GM18861 (cell line): Measurements from ENCODE around the gene LOX.

Source experiments
- ATAC-seq: cut with Tn5 transposase; IDR thresholded peaks from one replicate; pipeline ENCODE4 v1.9.1; 2021; ENCODE audit not compliant: unreplicated experiment

LOX gene, protein sequence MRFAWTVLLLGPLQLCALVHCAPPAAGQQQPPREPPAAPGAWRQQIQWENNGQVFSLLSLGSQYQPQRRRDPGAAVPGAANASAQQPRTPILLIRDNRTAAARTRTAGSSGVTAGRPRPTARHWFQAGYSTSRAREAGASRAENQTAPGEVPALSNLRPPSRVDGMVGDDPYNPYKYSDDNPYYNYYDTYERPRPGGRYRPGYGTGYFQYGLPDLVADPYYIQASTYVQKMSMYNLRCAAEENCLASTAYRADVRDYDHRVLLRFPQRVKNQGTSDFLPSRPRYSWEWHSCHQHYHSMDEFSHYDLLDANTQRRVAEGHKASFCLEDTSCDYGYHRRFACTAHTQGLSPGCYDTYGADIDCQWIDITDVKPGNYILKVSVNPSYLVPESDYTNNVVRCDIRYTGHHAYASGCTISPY

DNA sequence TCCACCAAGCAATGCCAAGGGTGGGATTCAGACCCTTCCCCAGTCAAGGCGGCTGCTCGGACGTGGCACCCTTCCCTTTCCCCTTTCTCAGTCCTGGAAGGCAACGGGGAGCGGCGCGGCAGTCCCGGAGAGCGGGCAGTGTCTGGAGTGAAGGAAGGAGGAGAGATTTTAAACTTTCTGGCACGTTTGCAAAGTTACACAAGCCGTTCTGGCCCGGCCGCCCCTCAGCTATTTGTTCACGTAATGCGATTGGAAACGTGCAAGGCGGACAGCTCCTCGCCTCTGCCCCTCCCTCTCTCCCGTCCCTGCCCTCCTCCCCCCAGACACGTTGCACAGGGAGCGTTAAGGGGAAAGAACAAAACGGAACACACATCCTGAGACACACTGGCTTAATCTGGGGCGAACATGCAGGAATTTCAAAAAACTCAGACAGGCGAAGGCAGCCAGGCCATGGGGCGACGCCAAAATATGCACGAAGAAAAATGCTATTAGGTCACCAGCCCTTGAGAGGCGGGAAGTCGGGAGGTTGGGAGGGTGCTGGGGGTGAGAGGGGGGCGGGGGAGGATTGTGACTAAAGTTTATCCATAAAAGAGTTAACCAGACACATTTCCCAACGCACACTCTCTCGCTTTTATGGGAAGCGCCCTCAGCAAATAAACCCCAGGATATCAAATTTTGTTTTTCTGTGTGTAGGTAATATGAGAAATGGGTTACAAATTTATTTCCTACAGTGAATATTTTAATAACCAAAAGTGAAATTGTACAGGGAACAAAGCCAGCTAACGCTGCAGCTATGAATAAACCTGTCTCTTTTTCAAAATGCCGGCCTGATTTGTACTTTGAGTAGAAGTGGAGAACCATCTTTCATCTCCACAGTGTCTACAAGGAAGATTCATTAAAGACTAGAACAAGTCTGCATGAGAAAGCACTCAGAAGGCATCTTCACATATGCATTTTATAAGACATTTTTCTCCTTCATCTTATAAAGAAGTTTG, at the start of gene LOX:
Gene LOX, minus strand, starts transcription at position 144 of the 995 bp plus-strand sequence. CDS start 274 bp downstream, outside the sequence.
- no peak for ATAC-seq

DNA sequence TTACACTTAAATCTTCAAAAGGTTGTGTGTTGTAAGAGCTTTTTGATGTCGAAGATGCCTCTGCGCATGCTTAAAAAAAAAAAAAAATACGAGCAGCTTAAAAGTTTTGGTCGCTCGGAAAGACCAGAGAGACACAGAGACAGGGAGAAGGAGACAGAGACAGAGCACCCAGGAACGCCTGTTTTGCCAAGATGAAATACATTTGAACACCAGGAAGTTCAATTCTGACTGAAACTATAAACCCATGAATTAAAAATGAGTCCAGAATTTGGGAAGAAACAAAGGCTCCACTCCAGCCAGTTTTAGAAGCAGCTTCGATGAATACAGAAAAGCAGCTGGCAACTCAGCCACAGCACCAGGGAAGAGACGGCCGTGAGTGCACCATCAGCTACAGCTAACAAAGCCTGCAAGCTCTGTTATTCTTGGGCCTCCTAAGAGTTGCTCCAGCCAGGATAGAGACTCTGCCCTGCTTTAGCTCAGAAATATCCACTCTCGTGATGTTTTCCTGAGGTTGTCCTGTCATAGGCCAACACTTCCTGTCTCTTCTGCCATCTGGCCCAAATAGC, 48.8 kb upstream of the LOX start:
- ATAC-seq = no peak

DNA sequence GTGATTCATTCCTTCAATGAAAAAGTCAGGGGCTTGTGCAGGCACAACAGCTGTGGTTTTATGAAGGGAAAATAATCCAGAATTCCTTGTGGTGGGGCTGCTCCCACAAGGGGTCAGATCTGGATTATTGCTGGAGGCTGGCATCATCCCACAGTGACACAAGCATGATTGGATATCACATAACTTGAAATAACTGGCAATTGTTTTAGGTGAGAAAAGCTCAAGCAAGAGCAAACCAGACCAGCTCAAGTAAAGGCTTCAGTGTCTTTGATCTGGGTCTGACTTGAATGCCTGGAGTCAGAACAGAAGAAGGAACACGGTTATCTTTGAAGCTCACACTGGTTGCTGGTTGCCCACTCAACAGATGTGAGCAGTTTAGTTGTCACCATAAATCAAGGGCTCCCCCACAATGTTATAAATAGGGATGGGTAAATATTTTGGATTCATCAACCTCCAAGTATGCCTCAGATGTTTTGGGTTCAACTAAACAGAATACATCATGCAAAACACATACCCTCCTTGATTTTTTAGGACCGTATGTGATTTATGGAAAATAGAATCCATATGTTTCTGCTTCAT, 48.2 kb upstream of the LOX start:
- ATAC-seq = no peak

DNA sequence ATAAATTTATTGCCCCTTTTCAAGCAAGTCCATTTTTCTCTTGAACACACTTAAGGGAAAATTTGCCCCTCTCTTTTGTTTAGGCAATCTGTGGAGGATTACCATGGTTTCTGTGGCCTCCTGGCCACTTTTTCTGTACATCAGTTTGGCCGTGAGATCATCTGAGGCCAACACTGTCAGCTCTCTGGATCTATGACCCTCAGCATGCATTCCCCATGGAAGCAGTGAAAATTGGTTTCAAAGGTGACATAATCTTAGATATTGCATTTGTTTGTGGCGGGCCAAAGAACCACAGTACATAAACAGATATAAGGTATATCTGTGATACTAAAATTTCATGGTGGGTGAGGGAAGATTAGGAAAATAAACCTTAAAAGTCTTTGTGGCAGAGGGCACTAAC, 46.7 kb upstream of the LOX start:
- no peak for ATAC-seq

DNA sequence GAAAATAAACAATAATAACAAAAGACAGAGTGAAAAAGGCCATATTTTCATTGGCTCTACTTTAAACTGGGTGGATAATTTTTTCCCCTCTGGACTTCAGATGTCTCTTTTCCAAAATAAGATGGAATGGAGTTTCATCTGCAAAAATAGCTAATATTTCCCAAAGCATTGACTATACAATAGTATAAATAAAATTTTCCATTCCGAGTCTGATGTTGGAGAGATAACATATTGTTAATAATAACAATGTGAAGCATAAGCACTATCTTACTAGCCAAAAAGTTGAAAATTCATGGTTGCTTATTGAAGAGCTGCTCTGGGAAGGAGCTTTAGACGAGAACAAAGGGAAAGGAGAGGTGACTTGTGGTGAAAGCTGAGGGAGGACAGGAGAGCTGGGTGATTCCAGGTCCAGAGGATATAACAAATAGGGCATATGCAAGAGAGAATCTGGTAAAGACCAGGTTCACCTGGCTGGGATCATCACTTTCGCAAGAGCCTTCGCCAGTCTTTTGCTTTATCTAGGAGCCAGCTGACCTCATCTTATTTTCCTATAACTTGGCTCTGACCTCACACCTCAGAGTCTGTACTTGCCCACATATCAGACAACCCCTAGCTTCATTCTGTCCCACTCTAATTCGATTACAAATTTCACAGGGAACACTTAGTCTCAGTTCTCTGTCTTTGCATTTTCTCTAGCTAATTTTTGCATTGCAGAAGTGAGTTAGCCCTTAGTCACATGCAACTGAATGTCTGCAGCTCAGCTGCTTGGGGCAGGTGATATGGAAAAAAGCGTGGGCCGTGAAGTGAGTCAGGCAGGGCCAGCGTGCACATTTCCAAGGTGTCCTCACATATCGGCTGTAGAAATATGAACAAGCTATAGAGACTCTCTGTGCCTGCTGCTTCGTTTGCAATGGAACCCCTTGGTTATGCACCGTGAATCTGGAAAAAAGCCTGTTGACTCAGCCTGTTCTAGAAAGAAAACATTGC, 43.7 kb upstream of the LOX start:
- no peak for ATAC-seq

DNA sequence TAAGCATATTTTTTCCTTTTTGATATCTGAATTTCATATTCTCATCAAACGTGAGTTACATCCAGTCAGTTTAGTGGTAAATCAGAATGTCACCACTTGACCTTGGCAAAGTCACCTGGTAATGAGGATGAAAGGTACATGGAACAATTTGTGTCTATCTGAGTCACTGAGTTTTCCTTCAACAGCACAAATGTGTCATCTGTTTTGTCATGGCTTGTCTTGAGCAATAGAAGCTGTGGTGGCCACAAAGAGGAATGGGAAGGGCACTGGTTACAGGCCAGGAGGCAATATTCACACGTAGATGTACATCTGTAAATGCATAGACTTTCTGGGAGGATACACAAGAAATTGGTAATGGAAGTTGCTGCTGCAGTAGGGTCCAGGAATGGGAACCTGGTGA, 42.9 kb upstream of the LOX start:
- ATAC-seq = no peak

DNA sequence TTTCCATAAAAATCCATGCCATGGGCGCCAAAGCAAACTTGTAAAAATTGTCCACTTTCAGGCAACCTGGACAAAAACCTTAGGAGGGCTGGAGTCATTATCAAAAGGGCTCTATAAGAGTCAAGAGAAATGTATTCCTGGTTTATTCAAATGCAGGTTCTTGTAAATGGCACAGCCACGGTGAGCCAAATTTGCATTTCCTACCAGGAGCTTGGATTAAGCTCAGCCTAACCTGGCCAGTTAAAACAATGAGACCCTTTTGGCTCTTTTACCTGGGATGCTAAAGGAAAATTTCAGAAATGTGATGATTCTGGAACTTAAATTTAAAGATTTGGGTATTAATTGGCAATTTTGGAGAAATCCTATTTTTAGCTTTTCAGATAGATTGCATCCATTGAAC, 42.4 kb upstream of the LOX start:
- ATAC-seq = no peak

DNA sequence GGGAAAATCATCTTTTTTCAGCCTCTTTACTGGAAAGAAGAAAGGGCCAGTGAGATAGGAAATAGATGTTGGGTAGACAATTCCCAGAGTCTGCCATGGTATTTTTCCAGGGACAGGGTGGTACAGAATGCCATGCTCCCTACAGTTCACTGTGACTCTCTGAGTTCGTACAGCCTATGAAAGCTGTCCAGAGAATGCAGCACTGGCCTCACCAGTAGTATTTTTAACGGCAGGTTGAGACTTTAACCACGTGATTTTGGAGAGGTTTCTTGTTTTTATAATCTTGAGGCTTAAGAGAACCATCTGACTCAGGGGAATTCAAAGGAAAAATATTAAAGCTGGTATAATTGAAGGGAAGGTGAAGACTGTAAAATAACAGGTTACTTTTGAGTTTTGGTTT, 41.1 kb upstream of the LOX start:
- ATAC-seq = no peak

DNA sequence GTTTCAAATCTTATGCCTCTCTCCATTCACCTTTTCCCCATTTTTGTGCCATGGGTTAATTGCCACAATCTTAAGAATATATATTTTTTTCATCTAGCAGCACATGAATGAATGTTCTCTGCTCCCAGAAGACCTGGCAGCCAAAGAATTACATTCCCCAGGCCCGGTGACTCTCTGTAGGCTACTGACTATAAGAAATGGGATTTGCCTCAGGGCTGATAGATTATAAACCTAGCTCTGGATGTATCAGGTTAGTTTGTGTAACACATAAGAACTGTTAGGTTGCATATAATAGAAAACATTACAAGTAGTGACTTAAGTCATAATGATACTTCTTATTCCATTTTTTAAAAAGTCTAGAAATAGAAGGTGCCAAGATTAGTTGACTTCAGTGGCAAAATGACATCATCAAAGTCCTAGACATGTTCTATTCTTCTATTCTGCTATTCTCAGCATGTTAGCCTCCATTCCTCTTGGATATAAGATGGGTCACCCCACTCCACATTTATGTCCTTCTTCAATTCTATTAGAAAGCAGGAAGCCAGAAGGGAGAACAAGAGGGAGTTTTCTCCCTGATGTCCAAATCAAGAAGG, 40.4 kb upstream of the LOX start:
- no peak for ATAC-seq

DNA sequence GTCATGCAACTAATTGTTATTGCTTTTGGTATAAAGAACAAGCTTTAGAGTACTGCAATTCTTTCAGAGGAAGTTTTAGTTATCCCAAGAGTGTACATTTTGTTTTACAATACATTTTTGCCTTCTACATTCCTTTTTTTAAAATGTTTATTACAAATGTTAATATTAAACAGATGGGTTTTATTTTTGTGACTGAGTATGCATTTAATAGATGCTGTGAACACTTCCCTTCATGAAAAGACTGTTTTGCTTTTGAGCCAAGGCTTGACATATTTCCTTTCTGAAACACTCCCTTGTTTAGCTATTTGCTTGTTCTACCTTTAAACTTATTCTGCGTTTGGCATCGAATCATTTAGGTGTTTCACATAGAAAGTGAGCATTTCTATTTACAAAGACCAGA, 36.4 kb upstream of the LOX start:
- no peak for ATAC-seq

DNA sequence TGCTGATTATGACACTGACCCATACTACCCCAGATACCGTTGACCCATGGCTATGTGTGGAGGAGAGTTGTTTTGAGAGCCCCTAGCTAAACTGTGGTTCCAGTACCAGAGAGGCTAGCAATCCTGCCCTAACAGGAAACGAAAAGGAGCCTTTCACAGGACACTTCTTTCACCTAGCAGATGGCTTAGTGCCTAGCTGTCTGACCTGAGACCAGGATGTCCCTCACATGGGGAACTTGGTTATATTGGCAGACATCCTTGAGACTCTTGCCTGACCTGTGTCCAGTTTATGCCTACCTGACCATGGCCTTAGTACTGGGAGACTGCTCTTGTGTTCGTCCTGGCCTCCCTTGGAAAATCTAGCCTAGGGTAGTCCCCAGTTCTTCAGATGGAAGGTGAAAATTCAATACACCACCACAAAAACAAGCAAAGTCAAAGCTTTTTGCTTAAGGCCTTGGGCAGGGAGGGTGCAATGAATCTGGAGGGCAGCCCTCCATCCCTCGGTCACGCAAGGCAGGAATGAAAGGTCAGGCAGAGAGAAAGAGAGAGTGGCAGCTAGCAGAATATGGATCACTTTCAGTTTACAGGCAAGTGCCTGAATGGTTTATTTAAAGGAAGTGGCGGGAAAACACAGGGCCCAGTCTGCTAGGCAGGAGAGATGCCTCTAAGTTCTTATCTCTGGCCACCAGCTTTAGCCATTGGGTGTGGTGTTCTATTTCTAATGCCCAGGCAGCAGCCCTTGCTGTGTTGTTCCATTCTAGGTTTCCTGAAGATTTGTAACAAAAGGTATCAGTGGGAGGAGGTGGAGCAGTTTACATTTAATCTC, 34.9 kb upstream of the LOX start:
- no peak for ATAC-seq

DNA sequence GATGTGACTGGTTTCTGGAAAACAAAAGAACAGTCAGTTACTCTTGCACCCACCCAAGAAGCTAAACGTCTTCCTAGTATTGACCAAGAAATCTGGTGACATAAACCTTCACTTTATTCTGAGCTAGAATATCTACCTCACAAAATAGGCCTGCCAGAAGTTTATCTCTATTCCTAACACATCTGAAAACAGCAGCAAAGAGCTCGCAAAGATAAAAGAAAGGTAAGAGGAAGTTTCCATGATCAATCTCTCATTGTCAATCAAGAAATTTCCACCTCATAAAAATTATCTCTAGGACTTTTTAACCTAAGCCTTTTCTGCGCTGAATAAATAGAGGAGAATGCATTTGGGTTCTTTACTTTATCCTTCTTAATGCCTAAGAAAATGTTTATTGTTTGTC, 34.0 kb upstream of the LOX start:
- no peak for ATAC-seq

DNA sequence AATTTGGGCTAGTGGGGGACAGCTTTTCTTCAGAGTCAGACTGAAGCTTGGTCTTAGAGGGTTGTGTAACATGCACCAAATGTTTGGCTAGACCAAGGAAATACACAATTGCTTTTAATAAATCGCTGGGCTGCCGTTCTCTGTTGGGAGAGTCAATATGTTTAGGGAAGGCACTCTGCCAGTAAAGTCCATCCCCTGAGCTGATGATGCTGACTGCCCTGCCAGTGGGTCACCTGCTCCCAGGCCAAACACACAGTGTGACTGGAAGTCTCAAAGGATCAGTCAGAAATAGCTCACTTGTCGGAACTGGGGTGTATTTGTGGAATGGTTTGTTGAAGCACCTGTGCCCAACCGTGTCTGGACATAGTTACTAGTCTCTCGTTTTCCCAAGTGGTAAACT, 33.4 kb upstream of the LOX start:
- no peak for ATAC-seq

DNA sequence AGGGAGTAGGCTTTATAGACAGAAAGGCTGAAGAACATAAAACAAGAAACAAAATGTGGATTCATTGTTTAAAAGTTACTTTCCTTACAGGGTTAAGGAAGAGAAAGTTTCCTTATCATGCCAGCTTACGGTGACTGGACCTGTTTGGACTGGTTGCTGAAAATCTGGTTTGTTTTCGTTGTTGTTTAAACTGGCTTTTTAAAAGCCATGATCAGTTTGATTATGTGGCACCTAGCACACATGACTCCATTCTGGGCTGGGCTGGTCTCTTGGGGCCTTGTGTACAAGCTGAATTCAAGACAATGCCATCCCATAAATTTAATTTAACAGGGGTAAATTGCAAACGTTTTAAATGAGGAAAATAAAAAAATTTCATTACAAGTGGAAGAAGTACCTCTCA, 32.9 kb upstream of the LOX start:
- no peak for ATAC-seq

DNA sequence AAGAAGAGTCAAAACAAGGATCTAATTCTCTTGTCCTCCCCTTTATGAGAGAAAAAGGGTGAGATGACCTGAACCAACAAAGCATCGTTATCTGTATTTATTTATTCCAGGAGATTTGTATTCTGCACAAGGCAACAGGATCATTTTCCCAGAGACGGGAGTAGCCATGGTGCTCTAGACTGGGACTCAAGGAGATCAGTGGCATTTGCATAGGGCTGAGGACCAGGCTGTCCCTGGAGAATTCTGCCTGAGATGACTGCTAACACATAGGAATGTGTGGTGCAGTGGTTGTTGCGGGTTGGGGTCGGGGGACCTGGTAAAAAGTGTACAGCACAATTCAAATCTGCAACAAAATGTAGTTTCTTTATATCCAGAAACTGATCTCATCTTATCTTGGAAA, 29.0 kb upstream of the LOX start:
- no peak for ATAC-seq

DNA sequence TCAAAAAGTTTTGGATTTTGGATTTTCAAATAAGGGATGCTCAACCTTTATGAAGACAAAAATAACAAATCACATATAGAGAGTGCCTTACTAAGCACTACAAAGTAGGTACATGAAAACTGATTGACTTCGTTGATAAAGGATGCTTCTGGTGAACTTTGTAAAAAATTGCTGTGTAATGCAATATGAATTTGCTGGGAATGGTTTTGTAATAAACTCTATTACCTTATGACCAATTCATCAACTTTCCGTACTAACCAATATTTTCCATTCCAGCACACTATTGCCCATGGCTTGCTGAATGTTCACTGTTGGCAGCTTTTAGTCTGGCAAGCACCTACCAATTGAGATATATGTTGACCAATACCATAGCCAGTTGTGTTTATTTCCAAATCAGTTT, 27.9 kb upstream of the LOX start:
- ATAC-seq = no peak

DNA sequence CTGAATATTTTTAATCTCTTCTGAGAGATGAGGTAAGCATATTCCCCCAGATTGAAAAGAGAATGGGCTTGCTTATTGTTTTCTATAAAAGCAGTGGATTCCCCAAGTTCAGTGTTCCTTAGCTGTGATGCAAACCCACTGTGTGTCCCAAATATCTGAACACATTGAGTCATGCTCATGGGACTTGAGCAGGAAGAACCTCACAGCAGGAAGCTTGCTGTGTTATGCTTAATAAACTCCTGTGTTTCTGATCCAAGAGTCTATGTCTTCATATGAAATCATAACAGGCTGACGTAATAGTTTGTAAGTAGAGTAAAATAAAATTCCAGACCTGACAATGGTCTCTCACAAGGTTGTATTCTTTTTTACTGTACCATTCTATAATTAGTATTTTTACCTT, 24.8 kb upstream of the LOX start:
- ATAC-seq = no peak

DNA sequence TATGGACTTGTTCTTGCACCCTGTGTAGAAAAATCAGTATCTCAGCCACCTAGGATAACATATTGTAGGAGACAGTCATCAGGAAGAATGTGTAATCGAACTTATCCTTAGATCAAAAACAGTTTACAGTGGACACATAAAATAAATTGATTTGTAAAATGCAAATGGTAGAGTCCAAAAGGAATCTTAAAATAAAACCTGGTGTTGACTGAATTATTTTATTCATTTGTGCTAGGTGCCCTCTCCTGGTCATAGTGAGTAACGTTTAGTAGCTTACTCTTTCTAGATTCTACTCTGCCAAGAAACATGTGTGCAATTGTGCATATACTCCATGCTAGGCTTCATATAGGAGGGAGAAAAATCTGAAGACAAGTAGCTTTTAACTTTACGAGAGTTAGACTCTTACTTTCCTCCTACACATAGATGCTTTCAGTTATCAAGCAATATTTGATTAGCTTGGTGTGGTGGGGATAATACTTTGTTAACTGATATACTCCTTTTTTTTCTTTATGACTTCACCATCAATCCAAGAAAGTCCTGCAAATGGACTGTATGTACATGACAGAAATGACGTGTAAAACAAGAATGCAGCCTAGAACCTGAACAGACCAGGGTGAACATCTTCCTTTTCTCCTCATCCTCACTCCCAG, 23.7 kb upstream of the LOX start:
- no peak for ATAC-seq
